ENCODE measurements around the gene ZSWIM2. TPM values are rescaled to one million over a fixed set of nuclear protein-coding genes. Genes with fewer than 3 reads are reported as not detected.

ZSWIM2 gene
- total RNA-seq, 1 experiment from 2014 or later, result not detected

Other genes starting within 250 kb of the ZSWIM2 start
- 3.2 and 6.0 TPM in 2 replicates for gene FAM171B, start 155.1 kb downstream of the ZSWIM2 start, total RNA-seq (2014; rRNA removed; shearing (Covaris generic); ENCODE audit: low replicate concordance)

Data from MG63 (cell line).